GM21723 (cell line): Measurements from ENCODE around the gene PLEKHG1.

ENCODE experiments used
- ATAC-seq: cut with Tn5 transposase; IDR thresholded peaks from one replicate; pipeline ENCODE4 v1.9.1; 2021; ENCODE audit warnings: mild to moderate bottlenecking, moderate library complexity; ENCODE audit not compliant: unreplicated experiment

The PLEKHG1 gene

GRCh38 chr6:150637266-150637665 is 37.6 kb downstream of the PLEKHG1 start:
- no peak for ATAC-seq

GRCh38 chr6:150638267-150638666 is 38.6 kb downstream of the PLEKHG1 start:
- no peak for ATAC-seq

- ATAC-seq, result no peak
These were observed 39.1 kb downstream of the PLEKHG1 start for GRCh38 chr6:150638765-150639164.

- no peak for ATAC-seq
These were observed 40.2 kb downstream of the PLEKHG1 start for GRCh38 chr6:150639823-150640331.

DNA sequence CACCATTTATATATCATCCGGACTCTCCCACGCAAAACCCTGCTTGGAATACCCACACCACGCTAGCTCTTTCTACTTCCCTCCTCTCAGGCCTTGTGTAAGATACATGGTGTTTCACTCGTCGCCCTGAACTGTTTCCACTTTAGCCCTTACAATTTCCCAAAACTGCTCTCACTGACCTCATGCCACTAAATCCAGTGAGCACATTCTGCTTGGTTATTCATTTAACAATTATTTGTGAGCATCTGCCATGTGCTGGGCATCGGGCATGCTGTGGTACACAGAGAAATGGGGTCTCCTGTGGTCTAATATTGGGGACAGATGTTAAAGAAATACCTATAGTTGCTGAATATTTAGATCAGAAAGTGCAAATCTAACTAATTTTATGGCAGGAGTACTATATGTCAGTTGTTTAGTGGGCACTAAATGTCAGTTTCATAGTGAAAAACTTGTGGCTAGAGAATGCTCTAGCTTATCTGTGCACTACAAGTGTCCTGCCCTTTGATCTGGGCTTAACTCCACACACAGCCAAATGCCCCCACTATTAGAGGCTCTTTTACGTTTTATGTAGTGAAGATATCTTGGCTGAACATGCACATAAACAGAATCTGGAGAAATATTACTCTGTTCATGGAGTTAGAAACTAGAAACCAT is 41.0 kb downstream of the PLEKHG1 start:
- peak; percentile 38 for ATAC-seq

DNA sequence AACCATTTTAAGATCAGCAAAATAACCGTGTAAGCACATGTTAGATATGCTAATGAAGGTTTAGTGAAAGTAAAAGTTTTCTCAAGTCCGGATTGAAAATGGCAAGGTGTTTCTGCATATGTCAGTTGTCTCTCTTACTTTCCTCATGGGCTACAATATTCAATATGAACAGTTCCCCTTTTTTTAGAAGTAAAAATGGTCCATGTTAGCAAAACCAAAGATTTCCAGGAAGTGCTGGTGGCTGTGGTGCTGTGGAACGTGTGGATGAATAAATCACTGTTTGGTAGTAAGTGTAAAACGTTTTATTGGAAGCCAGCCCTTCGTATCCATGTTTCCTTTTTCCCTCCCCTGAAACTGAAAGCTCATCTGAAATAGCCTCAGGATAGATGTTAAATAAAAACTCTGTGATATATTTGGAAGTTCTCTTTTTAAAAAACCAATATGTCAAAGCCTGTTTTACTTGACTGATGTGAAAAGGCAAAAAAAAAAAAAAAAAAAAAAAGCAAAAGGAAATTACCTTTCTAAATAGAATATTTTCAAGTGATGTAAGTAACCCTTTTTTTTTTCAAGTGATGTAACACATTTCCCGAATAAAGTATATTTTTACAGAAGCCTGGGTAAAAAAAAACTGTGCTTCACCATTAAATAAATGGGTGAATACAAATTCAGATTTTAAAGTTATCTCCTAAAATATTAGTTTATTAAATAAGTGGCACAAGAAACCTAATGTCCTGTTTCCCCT is 41.9 kb downstream of the PLEKHG1 start:
- peak; percentile 66 for ATAC-seq

GRCh38 chr6:150646228-150646627 is 46.5 kb downstream of the PLEKHG1 start:
- no peak for ATAC-seq

DNA sequence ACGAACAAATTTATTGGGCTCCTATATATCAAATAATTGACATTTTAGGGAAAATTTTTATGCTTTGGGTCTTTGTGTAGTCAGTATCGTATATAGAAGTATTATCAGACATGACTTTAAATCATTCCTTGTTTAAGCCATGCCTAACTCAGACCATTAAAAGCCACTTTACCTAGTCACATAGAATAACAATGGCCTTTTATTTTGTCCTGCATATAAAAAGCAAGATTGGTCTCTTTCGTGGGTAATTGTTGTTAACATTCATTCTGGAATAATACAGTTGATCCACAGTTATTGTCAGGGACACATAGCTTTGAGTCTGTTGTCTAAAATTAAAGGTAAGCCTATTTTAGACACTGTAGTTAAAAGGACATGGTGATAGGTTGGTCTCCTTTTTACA is 47.4 kb downstream of the PLEKHG1 start:
- no peak for ATAC-seq
